G401.6 (cell line): ENCODE measurements around the gene PLEKHA5.
"Not testable (repeated sequence)": the region's sequence is repeated elsewhere in the genome, so short reads cannot be mapped to it uniquely, and the experiment has no call there.

Source experiments
- FAIRE-seq: peaks from 2 replicates; lab custom pipeline; 2012; peaks lifted over from hg19 to GRCh38; lab: Jason Lieb, UNC

The PLEKHA5 gene

DNA sequence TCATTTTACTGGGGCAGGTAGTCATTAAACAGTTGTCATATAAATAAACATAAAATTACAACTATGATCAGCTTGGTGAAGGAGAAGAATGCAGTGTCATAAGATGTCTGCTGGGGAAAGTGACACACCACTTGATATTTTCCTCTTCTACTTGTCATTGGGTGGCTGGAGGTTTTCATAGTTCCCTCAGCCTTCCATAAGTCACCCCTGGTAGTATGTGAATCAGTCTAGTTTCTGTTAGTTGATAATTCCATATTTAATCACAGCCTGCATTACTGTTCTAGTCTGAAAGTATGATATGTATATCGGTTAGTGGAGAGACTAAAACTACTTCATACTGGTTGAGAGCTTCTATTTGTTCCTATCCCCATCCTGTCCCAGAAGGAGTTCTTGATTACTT is 38.2 kb downstream of the PLEKHA5 start:
- no peak for FAIRE-seq

DNA sequence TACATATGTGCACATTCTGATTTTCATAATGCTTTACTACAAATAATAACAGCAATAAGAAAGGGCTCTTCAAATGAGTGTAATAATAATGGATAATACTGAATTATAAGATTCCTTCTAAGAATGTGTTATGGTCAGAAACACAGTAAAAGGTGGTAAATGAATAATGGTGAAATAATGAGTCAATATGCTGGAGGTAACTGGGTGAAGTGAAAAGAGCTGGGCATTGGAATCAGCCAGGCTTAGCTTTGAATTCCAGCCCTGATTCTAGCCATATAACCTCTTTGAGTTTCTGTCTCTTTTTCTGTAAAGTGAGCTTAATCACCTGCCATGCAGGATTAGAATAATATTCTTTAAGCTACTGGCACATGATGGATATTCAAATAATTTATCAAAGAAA is 39.1 kb downstream of the PLEKHA5 start:
- FAIRE-seq = no peak

DNA sequence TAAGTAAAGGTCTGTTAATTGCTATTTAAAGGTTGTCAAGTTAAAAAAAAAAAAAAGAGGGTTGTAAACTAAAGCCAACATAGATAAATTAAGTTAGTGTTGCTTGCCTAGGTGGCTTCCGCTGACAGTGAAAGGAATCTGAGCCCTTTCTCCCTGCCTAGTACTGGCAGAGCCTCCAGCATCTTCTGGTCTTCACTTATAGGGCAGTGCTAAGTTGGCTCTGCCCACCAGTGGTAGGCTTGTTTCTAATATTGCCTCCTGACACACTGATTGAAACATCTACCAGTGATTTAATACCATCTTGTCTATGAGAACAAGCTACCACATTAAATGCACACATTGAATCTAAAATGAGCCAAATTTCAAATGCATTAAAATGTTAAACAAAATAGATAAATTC is 39.7 kb downstream of the PLEKHA5 start:
- FAIRE-seq = no peak

DNA sequence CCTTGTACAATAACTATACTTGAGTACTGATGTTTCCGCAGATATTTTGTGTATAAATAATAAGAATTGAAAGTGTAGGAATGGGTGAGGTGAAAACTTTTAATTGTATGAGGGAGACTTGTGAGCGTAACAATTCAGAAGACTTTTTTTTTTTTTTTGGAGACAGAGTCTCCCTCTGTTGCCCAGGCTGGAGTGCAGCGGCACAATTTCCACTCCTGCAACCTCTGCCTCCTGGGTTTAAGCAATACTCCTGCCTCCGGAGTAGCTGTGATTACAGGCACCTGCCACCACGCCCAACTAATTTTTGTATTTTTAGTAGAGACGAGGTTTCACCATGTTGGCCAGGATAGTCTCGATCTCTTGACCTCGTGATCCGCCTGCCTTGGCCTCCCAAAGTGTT is 40.8 kb downstream of the PLEKHA5 start:
- not testable (repeated sequence) for FAIRE-seq

DNA sequence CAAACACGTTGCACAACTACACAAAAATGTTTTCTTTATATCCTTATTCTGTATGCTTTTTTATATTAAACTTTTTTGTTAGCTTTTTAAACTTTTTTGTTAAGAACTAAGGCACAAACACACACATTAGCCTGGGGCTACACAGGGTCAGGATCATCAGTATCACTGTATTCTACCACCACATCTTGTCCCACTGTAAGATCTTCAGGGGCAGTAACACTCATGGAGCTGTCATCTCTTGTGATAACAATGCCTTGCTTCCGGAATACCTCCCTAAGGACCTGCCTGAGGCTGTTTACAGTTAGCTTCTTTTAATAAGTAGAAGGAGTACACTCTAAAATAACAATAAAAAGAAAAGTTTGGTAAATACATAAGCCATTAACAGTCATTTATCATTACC is 42.2 kb downstream of the PLEKHA5 start:
- no peak for FAIRE-seq

DNA sequence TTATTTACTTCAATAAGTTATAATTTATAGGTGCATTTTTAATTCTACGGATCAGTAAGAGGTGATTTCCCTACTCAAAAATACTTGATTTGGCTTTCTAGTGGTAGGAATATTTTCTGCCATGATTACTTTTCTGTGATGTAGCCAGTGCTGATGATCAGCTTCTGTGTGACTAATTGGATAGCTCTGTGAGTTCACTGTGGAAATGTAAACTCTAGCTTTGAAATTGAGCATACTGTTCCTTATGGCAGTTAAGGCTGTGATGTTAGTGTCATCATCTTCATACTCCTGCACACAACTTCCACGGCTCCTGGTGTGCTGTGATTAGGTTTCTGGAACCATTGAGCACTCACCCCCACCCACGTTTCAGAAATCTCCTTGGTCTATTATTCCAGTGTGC is 48.2 kb downstream of the PLEKHA5 start:
- FAIRE-seq = no peak

DNA sequence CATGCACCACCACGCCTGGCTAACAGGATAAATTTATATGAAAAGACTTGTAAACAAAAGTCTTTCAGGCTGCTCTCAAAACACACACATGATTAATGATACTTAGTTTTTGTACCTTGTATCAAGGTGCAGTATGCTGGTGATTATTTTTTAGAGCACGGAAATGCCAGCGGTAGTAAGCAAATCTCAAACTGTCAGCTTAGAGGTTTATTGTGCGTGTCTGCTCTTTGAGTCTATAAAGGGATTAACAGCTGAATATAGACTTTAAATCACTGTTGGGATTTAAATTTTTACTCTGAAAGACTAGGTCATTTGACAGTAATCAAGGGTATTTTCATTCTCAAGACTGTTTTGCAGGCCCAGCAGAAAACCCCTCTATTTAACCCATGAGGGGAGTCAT is 50.5 kb downstream of the PLEKHA5 start:
- no peak for FAIRE-seq

DNA sequence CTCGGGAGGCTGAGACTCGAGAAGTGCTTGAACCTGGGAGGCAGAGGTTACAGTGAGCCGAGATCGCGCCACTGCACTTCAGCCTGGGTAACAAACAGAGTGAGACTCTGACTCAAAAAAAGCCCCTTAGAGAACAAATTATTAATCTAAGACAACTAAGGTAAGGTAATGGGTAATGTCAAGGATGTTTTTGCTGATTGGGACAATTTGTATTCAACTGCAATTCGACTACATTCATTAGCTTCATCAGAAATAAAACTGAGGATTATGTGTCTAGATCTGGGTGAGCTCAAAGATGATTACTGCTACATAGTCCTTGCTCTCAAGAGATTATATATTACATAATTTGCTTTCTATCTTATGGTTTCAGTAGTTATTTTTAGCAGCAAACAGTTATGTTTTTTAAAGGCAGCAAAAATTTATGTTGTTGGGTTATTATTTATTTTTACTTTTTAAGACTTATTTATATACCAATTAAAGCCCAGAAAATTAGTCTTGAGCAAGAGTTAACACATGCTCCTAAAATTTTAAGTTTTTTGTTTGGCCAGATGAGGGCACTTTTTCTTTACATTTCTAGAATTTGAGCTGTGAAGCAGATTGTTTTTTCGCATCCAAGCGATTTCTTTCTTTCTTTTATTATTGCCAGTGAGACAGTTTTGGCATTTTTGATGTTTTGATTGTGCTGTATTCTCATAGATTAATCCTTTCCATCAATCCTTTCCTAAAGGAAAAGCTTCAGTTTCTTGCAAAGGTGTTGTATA is 52.3 kb downstream of the PLEKHA5 start:
- FAIRE-seq = peak; percentile 92

DNA sequence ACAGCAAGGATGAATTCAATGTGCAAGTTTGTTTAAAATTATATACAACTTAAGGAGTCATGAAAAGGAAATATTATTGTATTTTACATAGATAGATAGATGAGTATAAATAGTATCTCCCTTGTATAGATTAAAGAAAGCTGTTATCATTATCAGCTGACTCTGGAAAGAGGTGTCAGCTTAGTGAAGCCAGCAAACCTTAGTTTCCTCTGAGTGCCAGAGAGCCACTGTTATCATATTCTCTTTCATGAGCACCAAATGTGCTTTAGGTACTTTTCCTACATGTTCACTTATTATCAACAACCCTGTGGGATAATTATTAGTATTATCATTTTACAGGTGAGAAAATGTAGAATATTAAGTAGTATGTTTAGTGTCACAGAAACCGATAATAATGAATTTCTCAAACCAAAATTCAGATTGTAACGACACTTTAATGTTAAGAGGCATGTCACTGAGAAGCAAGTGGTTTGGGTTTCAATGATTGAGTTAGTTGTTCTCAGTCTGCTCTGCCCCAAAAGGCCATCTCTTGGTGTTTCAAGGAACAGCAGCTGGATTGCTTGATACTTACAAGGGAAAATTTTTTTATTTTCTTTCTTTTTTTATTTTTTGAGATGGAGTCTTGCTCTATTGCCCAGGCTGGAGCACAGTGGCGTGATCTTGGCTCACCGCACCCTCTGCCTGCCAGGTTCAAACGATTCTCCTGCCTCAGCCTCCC is 53.7 kb downstream of the PLEKHA5 start:
- no peak for FAIRE-seq

DNA sequence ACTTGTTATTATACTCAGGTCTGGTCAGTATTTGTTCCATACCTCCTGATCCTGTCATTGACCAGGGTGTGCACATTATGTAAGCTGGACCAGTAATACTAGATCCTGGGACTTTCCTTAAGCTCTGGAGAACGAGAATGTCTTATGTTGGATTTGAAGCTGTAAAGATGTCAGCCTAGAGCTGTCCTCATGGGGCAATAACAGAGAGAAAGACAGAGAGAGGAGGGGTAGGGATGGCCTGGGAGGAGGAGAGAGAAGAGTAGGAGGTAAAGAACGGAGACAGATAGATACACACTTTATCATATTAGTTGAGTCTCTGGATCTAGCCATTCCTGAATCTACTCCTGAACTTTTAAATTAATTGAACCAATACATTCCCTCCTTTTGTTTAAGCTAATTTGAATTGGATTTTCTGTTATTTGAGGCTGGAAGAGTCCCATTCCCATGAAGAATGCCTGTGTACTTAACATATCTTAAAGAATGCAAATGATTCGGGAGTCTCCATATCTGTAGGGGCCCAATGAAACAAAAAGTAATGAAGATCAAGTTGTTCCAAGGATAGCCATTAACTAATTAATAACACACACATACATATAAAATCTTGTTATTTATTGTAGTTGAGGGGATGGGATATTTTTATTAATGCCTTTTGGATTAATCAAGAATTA is 55.9 kb downstream of the PLEKHA5 start:
- no peak for FAIRE-seq

DNA sequence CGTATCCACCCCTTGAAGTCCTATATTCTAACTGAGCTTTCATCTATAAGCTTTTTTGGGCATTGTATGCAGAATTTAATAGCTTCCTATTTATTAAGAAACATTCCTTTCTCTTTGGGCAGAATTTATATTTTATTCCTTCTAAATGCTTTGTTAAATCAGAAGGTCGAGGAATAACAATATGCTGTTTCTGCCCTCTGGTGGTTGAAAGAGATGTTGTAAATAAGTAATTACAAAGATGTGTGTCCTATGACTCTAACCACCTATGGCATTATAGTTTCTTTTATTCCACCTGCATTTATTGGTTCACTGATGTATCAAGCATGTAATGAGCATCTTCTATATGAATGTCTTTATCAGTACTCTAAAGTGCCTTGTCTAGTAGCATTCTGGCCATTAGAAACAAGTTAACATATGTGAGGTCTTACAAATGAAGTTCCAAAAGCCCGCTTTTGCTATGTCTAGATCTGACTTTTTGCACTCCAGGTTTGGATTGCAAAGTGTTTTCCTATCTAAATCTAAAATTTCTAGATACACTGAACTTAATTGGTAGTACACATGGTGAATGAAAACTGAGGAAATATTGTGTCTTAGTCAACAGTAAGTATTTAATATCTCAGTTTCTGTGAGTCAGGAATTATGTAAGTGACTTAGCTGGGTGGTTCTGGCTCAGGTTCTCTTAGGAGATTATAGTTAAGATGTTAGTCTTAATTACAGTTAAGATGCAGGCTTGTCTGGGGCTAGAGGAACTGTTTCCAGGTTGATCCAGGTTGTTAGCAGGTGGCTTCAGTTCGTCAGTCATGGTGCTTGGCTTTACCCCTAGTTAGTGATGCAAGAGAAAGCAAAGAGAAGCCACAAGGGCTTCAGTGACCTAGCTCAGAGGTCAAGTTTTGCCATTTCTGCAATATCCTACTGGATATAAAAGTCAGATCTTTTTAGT is 57.5 kb downstream of the PLEKHA5 start:
- peak; percentile 94 for FAIRE-seq

DNA sequence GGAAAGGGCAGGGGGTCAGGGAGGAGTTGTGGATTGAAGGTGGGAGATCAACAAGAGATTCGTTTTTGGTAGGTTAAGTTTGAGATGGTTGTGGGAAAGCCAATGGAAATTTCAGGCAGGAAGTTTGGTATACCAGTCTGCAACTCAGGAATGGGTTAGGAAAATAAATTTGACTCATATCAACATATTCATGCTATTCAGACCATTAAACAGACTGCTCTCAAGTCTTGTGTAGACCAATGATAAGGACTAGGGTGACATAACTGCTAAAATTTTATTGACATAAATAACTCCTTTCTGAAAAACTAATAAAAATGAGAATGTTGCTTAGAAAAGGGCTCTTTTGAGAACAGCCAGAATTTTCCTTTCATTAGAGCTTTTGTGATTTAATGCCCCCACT is 60.0 kb downstream of the PLEKHA5 start:
- FAIRE-seq = no peak

DNA sequence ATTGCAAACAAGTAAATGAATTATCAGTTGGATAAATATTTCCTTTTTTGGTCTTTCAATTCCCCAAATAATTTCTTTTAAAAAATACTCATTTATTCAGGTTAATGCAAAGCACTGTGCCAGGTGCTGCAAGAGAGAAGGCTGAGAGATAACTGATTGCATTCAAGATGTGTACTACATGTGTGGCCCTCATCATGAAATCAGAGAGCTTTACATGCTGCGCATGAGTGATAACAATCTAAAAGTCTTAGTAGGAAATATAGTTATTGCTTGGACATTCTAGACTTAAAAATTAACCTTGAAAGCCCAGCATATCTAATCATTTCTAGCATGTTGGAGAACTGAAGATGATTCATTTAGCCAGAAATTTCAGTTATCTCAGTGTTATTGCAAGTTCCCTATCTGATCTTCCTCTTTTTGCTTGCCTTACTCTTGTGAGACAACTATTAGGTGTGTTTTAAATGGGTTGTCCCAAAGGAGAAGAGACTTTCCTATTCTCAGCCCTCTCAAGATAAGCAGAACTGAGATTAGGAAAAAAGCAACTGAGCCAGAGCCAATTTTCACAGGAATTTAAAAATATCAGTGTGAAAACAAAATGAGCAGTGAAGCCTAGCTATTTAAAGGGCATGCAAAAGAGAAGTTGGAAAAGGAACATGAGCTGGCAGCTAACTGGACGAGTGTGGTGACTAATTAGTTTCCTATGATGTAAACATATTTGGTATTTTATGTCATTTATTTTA is 60.9 kb downstream of the PLEKHA5 start:
- FAIRE-seq = no peak

DNA sequence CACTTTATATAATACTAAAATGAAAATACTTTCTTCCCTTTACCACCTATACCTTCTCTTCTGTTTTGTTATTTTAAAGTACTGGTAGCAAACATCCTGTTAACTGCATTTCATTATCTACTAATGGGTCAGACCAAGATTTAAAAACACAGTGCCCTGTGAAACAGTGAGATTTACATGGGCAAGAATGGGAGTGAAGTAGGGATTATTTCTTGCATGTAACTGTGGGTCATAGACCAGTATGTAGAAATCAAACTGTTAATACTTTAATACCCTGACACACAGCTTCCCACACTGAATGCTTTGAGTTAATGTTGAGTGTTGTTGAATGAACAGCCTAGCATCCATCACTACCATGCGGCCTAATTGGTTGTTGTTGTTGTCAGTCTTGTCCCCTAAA is 61.6 kb downstream of the PLEKHA5 start:
- FAIRE-seq = no peak

DNA sequence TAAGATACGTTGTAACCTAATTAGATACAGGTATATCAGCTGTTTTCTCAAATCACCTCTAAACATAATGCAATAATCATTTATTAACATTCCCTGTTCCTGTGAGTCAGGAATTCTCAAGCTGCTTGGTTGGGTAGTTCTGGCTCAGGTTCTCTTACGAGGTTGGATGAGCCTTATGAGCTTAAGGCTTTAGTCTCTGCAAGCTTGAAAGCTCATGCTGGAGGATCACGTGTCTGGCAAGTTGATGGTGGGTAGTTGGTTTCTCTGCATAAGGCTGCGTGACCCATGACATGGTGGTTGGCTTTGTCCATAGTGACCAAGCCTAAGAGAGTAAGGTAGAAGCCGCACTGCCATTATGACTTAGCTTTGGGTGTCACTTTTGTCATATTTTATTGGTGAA is 62.0 kb downstream of the PLEKHA5 start:
- FAIRE-seq = no peak

DNA sequence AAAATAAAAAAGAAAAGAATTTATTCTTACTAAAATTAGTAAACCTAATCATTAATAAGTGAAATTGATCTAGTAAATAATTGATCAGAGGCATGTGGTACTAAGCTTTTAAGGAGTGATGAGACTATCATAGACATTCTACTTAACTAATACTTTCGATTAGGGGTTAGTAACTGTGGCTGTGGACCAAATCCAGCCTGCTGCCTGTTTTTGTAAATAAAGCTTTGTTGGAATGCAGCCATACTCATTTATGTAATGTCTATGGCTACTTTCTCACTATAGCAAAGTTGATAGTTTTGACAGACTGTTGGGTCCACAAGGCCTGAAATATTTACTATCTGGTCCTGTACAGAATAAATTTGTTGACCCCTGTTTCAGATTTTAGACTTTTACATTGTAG is 63.2 kb downstream of the PLEKHA5 start:
- no peak for FAIRE-seq

DNA sequence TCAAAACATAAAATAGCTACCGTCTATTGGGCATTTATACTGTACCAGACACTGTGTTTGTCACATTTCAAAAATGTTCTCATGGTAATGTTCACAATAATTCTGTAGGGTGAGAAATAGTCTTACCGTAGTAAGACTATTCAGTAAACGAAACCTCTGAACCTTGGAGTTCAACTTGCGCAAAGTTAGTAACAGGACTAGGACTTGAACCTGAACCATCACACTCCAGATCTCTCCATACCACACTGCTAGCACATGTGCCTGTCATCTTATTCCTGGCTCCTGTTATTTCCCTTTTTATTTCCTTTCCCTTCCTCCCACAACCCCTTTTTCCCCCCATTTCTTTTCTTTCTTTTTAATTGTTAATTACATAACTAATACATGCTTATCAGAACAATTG is 65.4 kb downstream of the PLEKHA5 start:
- FAIRE-seq = no peak

DNA sequence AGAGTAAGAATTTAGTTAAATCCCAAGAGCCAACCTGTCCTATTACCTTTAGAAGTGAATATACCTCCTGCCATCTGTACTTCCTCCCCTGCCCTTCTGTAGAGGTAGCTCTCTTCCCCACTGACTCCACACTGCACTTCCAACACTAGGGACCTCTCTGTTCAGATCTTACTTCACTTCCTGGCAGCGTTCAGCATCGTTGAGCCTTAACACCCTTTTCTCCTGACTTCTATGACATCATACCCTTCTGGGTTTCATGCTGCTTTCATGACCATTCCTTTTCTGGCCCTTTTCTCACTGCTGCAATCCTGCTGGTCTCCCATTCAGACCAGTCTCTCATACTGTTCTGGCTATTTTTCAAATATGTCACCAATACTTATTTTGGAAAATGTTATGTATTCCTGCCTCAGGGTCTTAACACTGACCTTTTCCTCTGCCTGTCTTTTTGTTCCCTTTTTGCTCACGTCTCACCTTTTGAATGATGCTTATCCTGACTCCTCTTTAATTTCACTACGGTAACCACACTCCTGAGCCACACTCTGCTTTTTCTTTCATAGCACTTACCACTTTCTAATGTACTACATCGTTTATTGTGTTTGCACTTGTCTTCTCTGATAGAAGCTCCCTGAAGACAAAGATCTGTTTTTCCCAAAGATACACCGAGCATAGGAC is 67.6 kb downstream of the PLEKHA5 start:
- no peak for FAIRE-seq

DNA sequence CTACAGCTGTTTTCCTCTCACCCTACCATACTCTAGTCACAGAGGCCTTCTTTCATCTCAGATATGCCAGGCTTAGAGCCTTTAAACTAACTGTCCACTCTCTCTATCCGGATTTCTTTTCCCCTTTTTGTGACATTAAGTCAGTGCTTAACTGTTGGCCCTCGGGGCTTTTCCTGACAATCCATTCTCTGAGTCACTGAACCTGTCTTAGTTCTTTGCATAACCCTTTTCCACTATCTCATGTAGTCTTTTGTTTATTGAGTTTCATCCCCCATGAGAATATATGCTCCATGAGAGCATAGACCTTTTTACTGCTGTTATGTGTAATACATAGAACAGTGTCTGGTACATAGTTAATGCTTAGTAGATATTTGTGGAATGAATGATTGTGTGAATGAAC is 68.7 kb downstream of the PLEKHA5 start:
- no peak for FAIRE-seq

DNA sequence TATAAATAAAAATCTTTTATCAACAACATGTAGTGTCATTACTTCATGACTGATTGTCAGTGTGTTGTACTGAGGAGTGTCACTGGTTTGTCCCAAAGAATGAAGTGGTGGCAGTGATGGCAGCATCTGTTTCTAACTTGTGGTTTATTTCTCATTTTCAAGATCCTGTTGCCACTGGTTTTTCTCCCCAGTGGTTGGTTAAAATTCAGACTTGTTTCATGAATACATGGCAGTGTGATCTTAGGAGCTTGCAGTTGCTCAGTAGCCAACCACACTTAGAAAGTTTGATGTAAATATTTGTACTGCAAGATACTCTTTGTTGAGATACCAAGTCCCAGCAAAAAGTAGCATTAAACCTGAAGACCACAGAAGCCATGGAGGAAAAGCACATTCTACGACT is 69.8 kb downstream of the PLEKHA5 start:
- no peak for FAIRE-seq

DNA sequence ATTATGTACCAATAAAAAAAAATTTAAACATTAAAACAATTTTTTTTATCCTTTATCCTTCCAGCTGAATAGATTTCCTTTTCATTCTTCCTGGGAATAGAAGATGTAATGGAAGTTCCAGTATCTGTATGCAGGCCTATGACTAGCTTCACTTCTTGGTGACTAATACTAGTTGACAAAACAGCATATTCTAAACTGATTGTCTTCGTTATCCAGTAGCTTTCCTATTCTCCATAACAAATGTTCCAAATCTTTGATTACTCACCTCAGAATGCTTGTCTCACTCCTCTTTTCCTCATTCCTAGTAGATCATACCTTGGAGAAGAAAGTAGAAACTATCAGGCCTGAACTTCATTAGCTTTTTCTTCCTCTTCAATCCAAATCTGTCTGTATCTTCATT is 70.7 kb downstream of the PLEKHA5 start:
- no peak for FAIRE-seq
